ENCODE data around the gene C3orf18.

The C3orf18 gene

DNA sequence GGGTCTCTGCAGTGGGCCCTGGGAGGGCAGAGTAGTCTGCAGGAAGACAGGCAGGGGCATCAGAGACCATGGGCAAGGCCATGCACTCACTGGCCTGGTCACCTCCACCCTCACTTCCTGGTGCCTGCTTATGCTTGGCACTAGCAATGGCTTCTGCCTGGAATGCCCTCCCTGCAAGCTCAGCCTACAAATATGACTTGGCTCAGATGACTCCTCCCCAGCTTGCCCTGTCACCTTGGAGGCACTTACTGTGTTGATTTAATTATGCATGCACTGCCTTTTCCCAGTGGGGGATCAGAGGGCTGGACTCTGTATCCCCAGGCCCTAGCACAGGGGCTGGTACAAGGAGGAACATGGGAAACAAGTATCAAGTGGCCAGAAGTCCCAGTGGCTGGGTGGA, 7.8 kb downstream of the C3orf18 start:
- Histone ChIP-seq H3K4me3 (replicated peaks; ENCODE audit: insufficient read depth, low read length) (no peak overlapping the region), H3K27ac (replicated peaks) (no peak overlapping the region), H3K27me3 (ENCODE audit: insufficient read depth, poor library complexity, severe bottlenecking) (peaks cover 9% of the 10 kb centered on the region)
- DNase-seq (ENCODE audit: low read depth in 1 of 2, low spot score in 1 of 2) = no peak
- TF ChIP-seq, protein P1, sequence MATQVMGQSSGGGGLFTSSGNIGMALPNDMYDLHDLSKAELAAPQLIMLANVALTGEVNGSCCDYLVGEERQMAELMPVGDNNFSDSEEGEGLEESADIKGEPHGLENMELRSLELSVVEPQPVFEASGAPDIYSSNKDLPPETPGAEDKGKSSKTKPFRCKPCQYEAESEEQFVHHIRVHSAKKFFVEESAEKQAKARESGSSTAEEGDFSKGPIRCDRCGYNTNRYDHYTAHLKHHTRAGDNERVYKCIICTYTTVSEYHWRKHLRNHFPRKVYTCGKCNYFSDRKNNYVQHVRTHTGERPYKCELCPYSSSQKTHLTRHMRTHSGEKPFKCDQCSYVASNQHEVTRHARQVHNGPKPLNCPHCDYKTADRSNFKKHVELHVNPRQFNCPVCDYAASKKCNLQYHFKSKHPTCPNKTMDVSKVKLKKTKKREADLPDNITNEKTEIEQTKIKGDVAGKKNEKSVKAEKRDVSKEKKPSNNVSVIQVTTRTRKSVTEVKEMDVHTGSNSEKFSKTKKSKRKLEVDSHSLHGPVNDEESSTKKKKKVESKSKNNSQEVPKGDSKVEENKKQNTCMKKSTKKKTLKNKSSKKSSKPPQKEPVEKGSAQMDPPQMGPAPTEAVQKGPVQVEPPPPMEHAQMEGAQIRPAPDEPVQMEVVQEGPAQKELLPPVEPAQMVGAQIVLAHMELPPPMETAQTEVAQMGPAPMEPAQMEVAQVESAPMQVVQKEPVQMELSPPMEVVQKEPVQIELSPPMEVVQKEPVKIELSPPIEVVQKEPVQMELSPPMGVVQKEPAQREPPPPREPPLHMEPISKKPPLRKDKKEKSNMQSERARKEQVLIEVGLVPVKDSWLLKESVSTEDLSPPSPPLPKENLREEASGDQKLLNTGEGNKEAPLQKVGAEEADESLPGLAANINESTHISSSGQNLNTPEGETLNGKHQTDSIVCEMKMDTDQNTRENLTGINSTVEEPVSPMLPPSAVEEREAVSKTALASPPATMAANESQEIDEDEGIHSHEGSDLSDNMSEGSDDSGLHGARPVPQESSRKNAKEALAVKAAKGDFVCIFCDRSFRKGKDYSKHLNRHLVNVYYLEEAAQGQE (IDR thresholded peaks at IDR 0.05; ENCODE audit: insufficient replicate concordance, low read depth) = no peak
- TF ChIP-seq POLR2AphosphoS5 (IDR thresholded peaks at IDR 0.05; ENCODE audit: low read depth) (no peak), SPI1 (IDR thresholded peaks at IDR 0.05; ENCODE audit: borderline replicate concordance, low read depth) (no peak), GABPA (IDR thresholded peaks at IDR 0.05; ENCODE audit: low read depth) (no peak)
- TF ChIP-seq, protein P2, sequence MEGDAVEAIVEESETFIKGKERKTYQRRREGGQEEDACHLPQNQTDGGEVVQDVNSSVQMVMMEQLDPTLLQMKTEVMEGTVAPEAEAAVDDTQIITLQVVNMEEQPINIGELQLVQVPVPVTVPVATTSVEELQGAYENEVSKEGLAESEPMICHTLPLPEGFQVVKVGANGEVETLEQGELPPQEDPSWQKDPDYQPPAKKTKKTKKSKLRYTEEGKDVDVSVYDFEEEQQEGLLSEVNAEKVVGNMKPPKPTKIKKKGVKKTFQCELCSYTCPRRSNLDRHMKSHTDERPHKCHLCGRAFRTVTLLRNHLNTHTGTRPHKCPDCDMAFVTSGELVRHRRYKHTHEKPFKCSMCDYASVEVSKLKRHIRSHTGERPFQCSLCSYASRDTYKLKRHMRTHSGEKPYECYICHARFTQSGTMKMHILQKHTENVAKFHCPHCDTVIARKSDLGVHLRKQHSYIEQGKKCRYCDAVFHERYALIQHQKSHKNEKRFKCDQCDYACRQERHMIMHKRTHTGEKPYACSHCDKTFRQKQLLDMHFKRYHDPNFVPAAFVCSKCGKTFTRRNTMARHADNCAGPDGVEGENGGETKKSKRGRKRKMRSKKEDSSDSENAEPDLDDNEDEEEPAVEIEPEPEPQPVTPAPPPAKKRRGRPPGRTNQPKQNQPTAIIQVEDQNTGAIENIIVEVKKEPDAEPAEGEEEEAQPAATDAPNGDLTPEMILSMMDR (IDR thresholded peaks at IDR 0.05; ENCODE audit: insufficient read depth, low read length) = no peak

DNA sequence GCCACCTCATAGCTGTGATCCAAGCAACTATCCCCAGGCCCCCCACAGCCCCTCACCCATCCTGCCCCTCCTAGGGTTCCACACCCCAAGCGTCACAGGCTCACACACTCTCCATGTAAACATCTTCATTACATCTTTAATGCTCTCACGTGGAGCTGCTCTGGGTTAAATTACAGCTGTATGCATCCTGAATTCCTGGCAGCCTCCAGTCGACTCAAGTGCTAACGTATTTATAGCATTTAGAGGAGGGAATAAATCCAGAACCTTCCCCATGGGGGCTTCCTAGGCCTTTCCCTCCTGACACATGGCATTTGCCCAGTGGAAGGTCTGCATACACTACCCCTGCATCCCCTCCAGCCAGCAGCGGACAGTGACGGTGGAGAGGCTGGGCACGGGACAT, 9.6 kb downstream of the C3orf18 start:
- H3K27ac ChIP-seq (replicated peaks) = no peak overlapping the region
- DNase-seq (ENCODE audit: low read depth in 1 of 2, low spot score in 1 of 2) = no peak
- no peak overlapping the region for H3K4me3 ChIP-seq (replicated peaks; ENCODE audit: insufficient read depth, low read length)
- no peak for TF ChIP-seq POLR2AphosphoS5 (IDR thresholded peaks at IDR 0.05; ENCODE audit: low read depth)
- TF ChIP-seq, protein P1 (IDR thresholded peaks at IDR 0.05; ENCODE audit: insufficient replicate concordance, low read depth) = no peak
- no peak for TF ChIP-seq SPI1 (IDR thresholded peaks at IDR 0.05; ENCODE audit: borderline replicate concordance, low read depth)
- no peak for TF ChIP-seq GABPA (IDR thresholded peaks at IDR 0.05; ENCODE audit: low read depth)
- TF ChIP-seq, protein P2 (IDR thresholded peaks at IDR 0.05; ENCODE audit: insufficient read depth, low read length) = no peak
- H3K27me3 ChIP-seq (ENCODE audit: insufficient read depth, poor library complexity, severe bottlenecking) = peaks cover 9% of the 10 kb centered on the region

DNA sequence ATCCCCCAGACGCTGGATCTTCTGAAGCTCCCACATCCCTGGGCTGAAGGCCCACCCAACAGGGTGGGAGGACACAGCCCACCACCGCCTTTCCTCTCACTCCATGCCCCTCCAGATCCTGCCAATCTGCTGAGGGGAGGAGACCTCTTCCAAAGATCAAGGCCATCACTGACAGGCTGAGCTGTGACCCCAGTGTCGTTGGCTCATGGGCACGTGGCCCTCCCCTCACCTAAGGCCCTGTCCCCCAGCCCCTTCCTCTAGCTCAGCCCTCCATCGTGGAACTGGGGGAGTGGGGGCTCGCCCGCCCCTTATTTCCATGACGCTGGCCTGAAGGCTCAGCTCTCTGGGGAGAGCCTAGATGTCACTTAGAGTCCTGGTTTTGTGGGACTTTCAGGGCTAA, 10.4 kb downstream of the C3orf18 start:
- Histone ChIP-seq H3K4me3 (replicated peaks; ENCODE audit: insufficient read depth, low read length) (no peak overlapping the region), H3K27me3 (ENCODE audit: insufficient read depth, poor library complexity, severe bottlenecking) (peaks cover 9% of the 10 kb centered on the region), H3K27ac (replicated peaks) (no peak overlapping the region)
- TF ChIP-seq SPI1 (IDR thresholded peaks at IDR 0.05; ENCODE audit: borderline replicate concordance, low read depth) (no peak), GABPA (IDR thresholded peaks at IDR 0.05; ENCODE audit: low read depth) (no peak), POLR2AphosphoS5 (IDR thresholded peaks at IDR 0.05; ENCODE audit: low read depth) (no peak)
- TF ChIP-seq, protein P2 (IDR thresholded peaks at IDR 0.05; ENCODE audit: insufficient read depth, low read length) = no peak
- TF ChIP-seq, protein P1 (IDR thresholded peaks at IDR 0.05; ENCODE audit: insufficient replicate concordance, low read depth) = no peak
- no peak for DNase-seq (ENCODE audit: low read depth in 1 of 2, low spot score in 1 of 2)

Data from HL-60 (cell line).